Cardiac muscle cell (in vitro differentiated cells and primary cell): ENCODE data around the gene BEND4. TPM values are rescaled to one million over a fixed set of nuclear protein-coding genes. Genes with fewer than 3 reads are reported as not detected.
"Not testable (repeated sequence)": the region's sequence is repeated elsewhere in the genome, so short reads cannot be mapped to it uniquely, and the experiment has no call there.

Experiments
- DNase-seq, 2 donors: peaks; one replicate each; pipeline versions ENCODE4 v3.0.0 to v3.0.0-alpha.2; 2010 to 2017; ENCODE audit warnings: low read depth in 1 of 2, low spot score in 1 of 2
- H3K27ac ChIP-seq: fragments of 200-600 bp; sonication (generic); 2 replicates; pipeline ENCODE4 v1.5.1; 2016
- H3K27me3 ChIP-seq: fragments of 200-600 bp; sonication (generic); 2 replicates; pipeline ENCODE4 v1.6.0; 2016; ENCODE audit warnings: control low read depth
- H3K36me3 ChIP-seq: fragments of 200-600 bp; sonication (generic); 2 replicates; pipeline ENCODE4 v1.5.1; 2016; ENCODE audit warnings: control low read depth
- H3K4me1 ChIP-seq: fragments of 200-600 bp; sonication (generic); 2 replicates; pipeline ENCODE4 v1.8.1; 2017; ENCODE audit warnings: low read depth, mild to moderate bottlenecking, mixed run types
- H3K4me3 ChIP-seq: fragments of 200-600 bp; sonication (generic); 2 replicates; pipeline ENCODE4 v1.5.1; 2016; ENCODE audit warnings: mild to moderate bottlenecking
- H3K9me3 ChIP-seq: fragments of 200-600 bp; sonication (generic); 2 replicates; pipeline ENCODE4 v1.5.1; 2017; ENCODE audit warnings: low read depth, mild to moderate bottlenecking, control low read depth
- polyA plus RNA-seq: library from polyadenylated mRNA; unstranded; fragments of >200 nt; fragmentation: Nextera tagmentation; extraction: Ambion mirVana; gene quantifications from 2 replicates; pipeline ENCODE4 v1.2.1, GENCODE V29; 2016
- total RNA-seq: library from RNA; depleted of rRNA; stranded (reverse); fragments of >200 nt; gene quantifications from 2 replicates; pipeline ENCODE4 v1.2.3, GENCODE V29; 2016
- TF ChIP-seq, protein P1 (sequence below): IDR thresholded peaks from 2 replicates; pipeline ENCODE4 v1.5.1; 2012; ENCODE audit warnings: low read depth, mild to moderate bottlenecking, low read length

Gene BEND4
- 1.6 and 2.7 TPM in 2 replicates for total RNA-seq
- 0.44 TPM in 2 replicates for polyA plus RNA-seq

DNA sequence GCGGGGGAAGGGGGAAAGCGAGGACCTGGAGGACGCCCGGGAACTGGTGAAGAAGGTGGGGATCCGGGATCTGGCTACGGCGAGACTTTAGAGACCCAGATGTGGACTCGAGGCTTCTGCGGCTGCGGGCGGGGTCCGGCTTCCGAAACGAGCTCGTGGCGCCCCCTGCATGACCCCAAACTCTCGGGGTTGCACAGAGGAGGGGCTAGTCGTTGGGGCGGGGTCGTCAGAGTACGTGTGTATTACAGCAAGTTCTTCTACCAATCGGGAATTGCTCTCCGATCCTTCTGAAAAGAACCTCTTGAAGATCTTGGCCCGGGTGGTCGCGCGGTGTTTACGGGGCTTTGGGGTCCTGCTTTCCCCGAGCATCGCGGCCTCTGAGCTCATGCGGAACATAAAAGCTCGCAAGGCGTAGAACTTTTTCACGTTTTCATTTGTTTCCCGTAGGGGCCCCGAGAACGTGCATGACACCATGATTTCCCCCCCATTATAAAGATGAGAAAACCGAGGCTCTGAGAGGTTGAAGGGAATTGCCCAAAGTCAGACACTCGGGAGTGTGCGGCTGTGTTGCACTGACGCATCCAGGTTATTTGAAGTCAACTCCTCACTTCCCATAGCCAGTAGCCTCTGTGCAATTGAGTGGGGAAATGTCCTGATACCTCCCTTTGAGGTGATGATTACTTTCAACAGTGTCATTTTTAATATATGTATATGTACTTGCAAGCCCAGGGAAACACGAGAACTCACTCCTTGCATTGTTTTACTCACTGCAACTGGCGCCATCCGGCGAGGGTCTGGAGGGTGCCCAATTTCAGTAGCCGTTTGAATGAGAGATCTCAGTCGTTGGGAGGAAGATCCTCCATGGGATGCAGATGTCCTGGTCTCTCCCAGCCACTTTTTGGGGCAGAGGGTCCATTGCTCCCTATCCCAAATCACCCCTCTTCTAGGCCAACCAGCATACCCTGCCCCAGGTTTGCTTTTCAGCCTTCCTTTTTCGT, at the start of gene BEND4:
TSS of gene BEND4 (minus strand) at position 149 of the 998 bp plus-strand sequence. CDS start 512 bp downstream, outside the sequence.
- Histone ChIP-seq H3K4me1 (no peaks in the 10 kb centered on the region), H3K9me3 (no peaks in the 10 kb centered on the region), H3K36me3 (no peaks in the 10 kb centered on the region), H3K27me3 (peaks cover 59% of the 10 kb centered on the region), H3K4me3 (peak within 1 kb of the TSS; percentile 39), H3K27ac (no peak within 1 kb of the TSS)
- no peak for DNase-seq
- TF ChIP-seq, protein P1, sequence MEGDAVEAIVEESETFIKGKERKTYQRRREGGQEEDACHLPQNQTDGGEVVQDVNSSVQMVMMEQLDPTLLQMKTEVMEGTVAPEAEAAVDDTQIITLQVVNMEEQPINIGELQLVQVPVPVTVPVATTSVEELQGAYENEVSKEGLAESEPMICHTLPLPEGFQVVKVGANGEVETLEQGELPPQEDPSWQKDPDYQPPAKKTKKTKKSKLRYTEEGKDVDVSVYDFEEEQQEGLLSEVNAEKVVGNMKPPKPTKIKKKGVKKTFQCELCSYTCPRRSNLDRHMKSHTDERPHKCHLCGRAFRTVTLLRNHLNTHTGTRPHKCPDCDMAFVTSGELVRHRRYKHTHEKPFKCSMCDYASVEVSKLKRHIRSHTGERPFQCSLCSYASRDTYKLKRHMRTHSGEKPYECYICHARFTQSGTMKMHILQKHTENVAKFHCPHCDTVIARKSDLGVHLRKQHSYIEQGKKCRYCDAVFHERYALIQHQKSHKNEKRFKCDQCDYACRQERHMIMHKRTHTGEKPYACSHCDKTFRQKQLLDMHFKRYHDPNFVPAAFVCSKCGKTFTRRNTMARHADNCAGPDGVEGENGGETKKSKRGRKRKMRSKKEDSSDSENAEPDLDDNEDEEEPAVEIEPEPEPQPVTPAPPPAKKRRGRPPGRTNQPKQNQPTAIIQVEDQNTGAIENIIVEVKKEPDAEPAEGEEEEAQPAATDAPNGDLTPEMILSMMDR = no peak

DNA sequence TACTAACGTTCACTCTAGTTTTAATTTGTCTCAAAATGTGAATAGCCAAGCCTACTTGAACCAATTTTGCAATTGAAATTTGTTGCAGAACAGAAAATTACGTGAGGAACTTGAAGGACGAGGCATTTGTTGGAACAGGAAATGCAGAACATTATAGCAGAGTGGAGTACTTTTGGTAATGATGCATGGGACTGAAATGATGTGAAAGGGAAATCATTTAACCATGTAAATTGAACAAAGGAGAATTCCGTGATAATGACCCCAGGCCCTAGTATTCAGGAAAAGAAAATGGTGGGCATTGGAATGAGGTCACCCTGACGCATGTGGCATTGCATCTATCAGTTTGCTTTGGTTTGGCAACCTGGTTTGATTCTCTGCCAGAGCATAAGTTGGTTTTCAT, 44.9 kb upstream of the BEND4 start:
- TF ChIP-seq, protein P1 = no peak
- no peaks in the 10 kb centered on the region for H3K36me3 ChIP-seq
- no peak overlapping the region for H3K27ac ChIP-seq
- H3K27me3 ChIP-seq = no peaks in the 10 kb centered on the region
- H3K4me3 ChIP-seq = no peak overlapping the region
- no peaks in the 10 kb centered on the region for H3K9me3 ChIP-seq
- no peak for DNase-seq
- H3K4me1 ChIP-seq = no peaks in the 10 kb centered on the region

DNA sequence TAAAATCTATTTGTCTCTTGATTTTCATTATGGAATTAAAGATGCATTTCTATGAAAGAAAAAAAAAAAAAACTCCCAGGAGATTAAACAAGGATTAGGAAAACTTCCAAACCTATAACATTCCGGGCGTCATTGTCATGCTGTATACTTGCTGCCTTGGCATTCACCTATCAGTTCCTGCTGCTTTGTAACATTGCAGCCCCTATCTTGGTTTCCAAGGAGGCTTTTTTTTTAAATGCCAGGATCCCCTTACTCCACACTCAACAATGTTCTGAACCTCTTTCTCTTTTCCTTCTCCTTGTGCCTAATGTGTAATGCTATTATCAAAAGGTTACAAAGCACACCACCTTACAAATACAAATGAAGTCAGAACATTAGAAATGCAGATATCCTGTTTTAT, 20.5 kb upstream of the BEND4 start:
- no peak overlapping the region for H3K4me3 ChIP-seq
- H3K36me3 ChIP-seq = no peaks in the 10 kb centered on the region
- no peaks in the 10 kb centered on the region for H3K4me1 ChIP-seq
- no peak overlapping the region for H3K27ac ChIP-seq
- no peaks in the 10 kb centered on the region for H3K9me3 ChIP-seq
- no peaks in the 10 kb centered on the region for H3K27me3 ChIP-seq
- TF ChIP-seq, protein P1 = no peak
- DNase-seq = no peak

- no peak overlapping the region for H3K27ac ChIP-seq
- no peaks in the 10 kb centered on the region for H3K9me3 ChIP-seq
- TF ChIP-seq, protein P1 = no peak
- no peaks in the 10 kb centered on the region for H3K4me1 ChIP-seq
- no peak overlapping the region for H3K4me3 ChIP-seq
- no peaks in the 10 kb centered on the region for H3K36me3 ChIP-seq
- no peak for DNase-seq
- no peaks in the 10 kb centered on the region for H3K27me3 ChIP-seq
These were observed 19.8 kb upstream of the BEND4 start for GRCh38 chr4:42172128-42172790.

GRCh38 chr4:42167709-42168108, 15.3 kb upstream of the BEND4 start:
- no peaks in the 10 kb centered on the region for H3K9me3 ChIP-seq
- no peak for DNase-seq
- H3K4me3 ChIP-seq = no peak overlapping the region
- TF ChIP-seq, protein P1 = no peak
- H3K27me3 ChIP-seq = no peaks in the 10 kb centered on the region
- H3K36me3 ChIP-seq = no peaks in the 10 kb centered on the region
- H3K27ac ChIP-seq = no peak overlapping the region
- no peaks in the 10 kb centered on the region for H3K4me1 ChIP-seq

DNA sequence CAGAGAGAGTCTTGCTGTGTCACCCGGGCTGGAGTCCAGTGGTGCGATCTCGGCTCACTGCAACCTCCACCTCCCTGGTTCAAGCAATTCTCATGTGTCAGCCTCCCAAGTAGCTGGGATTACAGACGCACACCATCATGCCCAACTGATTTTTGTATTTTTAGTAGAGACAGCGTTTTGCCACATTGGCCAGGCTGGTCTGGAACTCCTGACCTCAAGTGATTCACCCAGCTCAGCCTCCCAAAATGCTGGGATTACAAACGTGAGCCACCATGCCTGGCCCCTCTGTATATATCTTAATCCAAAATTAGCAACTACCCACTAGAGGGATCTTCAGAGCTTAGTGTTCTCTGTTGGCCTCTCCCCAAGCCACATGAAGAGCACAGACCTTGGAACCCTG, 13.7 kb upstream of the BEND4 start:
- not testable (repeated sequence) for H3K27ac ChIP-seq, H3K4me3 ChIP-seq, H3K9me3 ChIP-seq, H3K36me3 ChIP-seq, H3K27me3 ChIP-seq, DNase-seq, H3K4me1 ChIP-seq
